Measurements from ENCODE around the gene TAOK1. TPM values are rescaled to one million over a fixed set of nuclear protein-coding genes. Genes with fewer than 3 reads are reported as not detected.

The TAOK1 gene
- total and polyA plus RNA-seq, 4 experiments from 2014 or later = 3.9 to 72.0 (median 37.6) TPM

DNA sequence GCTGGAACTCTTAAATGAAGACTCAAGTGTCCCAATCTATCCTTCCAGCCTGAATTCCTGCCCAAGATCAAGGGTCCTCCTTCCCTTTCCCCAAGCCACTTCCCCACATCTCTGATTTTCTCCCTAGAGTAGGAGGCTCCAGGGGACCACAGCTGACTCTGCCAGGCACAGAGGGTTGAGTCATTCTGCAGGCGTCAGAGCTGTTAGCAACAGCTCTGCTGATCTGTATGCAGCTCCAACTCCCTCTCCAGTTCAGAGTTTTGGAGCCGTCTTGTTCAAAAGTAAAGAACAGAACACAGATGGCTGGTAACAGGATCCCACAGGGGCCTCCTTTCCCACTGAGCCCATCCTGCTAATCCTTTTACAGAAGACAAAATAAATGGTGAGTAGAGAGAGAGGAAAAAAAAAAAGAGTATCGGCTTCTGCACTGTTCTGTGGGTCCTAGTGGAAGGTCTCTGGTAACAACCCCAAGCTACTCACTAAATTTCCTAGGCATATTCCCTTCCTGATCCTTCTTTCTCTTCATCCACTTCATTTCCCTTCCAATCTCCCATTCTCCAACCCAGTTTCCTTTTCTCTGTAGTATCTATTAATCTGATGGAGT lies 13.4 kb upstream of the TAOK1 start:
- ChIA-PET CTCF (ENCODE audit: partially characterized antibody) (interaction anchor here (0.7 to 3.7 kb wide), 3 partner anchors 15 to 215 kb away, joined by 3 to 19 read pairs (median 3); partner anchors contain the start of gene ANKRD13B), POLR2A (ENCODE audit: partially characterized antibody) (interaction anchor here (1.5 kb wide), 1 partner anchor 13 kb away, joined by 4 read pairs; the partner anchor contains the start of gene TAOK1)
- Mint-ChIP-seq H3K4me1 (no peaks in the 10 kb centered on the region), H3K36me3 (no peaks in the 10 kb centered on the region), H3K27me3 (peaks cover 2 to 3% of the 10 kb centered on the region in 2 donors), H3K9me3 (no peaks in the 10 kb centered on the region), H3K27ac (peak overlapping the region in 1 of 7 donors; percentile 7), H3K4me3 (no peak overlapping the region)
- no peaks in the 10 kb centered on the region for H3K27me3 ChIP-seq (ENCODE audit: insufficient read depth, low read length)
- H3K4me3 ChIP-seq (ENCODE audit: low read length in 2 of 2) = no peak overlapping the region
- H3K9me3 ChIP-seq (ENCODE audit: control insufficient read depth in 1 of 2, low read length in 2 of 2) = no peaks in the 10 kb centered on the region
- no peaks in the 10 kb centered on the region for H3K36me3 ChIP-seq (ENCODE audit: insufficient read depth, low read length)
- no peak overlapping the region for H3K27ac ChIP-seq (ENCODE audit: low read depth, low read length)
- DNase-seq = no peak
- intact Hi-C loops (cut with micrococcal nuclease) = loop anchor here (10.0 kb wide), 1 partner anchor 198 kb away; no protein-coding TSS in a partner anchor
- H3K4me1 ChIP-seq (ENCODE audit: insufficient read depth, low read length) = no peaks in the 10 kb centered on the region

DNA sequence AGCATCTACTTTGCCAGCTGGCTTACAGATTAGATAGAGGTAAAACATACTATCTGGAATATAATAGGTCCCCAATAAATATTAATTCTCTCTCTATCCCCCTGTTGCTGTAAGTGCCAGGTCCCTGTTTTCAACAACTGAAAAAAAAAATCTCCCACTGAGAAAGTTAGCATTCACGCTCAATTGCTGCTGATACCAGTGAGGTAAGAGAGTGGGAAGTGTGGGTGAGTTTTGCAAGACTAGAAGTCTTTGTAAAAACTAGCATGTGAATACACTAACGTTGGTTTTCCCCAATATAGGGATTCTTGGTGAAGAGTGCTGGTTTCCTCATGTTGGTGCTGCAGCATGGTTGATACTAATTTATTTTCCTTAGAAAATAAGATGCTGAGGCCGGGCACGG lies 11.7 kb upstream of the TAOK1 start:
- H3K4me3 Mint-ChIP-seq = no peak overlapping the region
- H3K4me1 ChIP-seq (ENCODE audit: insufficient read depth, low read length) = no peaks in the 10 kb centered on the region
- H3K36me3 Mint-ChIP-seq = no peaks in the 10 kb centered on the region
- intact Hi-C loops (cut with micrococcal nuclease) = loop anchor here (10.0 kb wide), 1 partner anchor 196 kb away; no protein-coding TSS in a partner anchor
- H3K4me3 ChIP-seq (ENCODE audit: low read length in 2 of 2) = no peak overlapping the region
- H3K27ac ChIP-seq (ENCODE audit: low read depth, low read length) = no peak overlapping the region
- ChIA-PET POLR2A (ENCODE audit: partially characterized antibody) (no interaction called here), CTCF (ENCODE audit: partially characterized antibody) (interaction anchor here (2.1 kb wide), 1 partner anchor 9 kb away, joined by 10 read pairs; no protein-coding TSS in a partner anchor)
- H3K27ac Mint-ChIP-seq = no peak overlapping the region
- H3K9me3 ChIP-seq (ENCODE audit: control insufficient read depth in 1 of 2, low read length in 2 of 2) = no peaks in the 10 kb centered on the region
- H3K27me3 Mint-ChIP-seq = peaks cover 2 to 3% of the 10 kb centered on the region in 2 donors
- no peaks in the 10 kb centered on the region for H3K27me3 ChIP-seq (ENCODE audit: insufficient read depth, low read length)
- H3K4me1 Mint-ChIP-seq = no peaks in the 10 kb centered on the region
- DNase-seq = no peak
- no peaks in the 10 kb centered on the region for H3K36me3 ChIP-seq (ENCODE audit: insufficient read depth, low read length)
- H3K9me3 Mint-ChIP-seq = no peaks in the 10 kb centered on the region

DNA sequence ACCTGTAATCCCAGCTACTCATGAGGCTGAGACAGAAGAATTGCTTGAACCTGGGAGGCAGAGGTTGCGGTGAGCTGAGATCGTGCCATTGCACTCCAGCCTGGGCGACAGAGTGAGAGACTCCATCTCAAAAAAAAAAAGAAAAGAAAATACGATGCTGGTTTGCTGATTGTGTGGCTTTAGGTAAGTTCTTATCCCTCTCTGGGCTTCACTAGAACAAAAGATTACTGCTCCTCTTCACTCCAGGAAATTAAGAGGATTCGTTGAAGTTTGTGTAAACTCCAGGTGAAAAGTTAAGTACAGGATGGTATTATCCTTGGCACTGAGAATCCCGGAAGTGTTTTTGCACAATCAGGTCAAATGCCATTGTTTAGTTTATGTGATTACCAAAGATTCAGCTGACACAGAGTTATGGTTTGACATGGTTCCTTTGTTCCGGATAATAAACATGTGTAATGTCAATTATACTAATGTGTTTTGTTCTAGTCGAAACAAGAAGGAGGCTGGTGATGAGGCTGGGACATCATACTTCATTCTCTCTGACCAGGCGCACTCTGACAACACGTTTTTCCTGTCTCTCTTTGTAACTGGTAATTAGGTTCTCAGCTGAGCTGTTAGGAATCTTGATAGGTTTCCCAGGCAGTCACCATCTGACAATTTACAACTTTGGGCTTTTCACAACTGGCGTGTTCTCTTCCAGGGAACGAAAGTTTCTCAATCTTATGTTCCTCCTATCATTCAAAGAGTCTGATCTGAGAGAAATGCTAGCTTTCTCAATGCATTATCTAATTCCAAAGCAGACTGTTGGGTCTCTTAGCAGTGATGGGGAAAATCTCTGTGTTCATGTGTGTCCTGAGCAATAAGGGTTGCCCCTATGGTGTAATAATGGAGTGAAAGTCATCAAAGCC lies 10.8 kb upstream of the TAOK1 start:
- Mint-ChIP-seq H3K4me3 (no peak overlapping the region), H3K9me3 (no peaks in the 10 kb centered on the region), H3K36me3 (no peaks in the 10 kb centered on the region), H3K4me1 (no peaks in the 10 kb centered on the region), H3K27ac (no peak overlapping the region), H3K27me3 (peaks cover 2 to 3% of the 10 kb centered on the region in 2 donors)
- ChIA-PET POLR2A (ENCODE audit: partially characterized antibody) (no interaction called here), CTCF (ENCODE audit: partially characterized antibody) (interaction anchor here (2.1 kb wide), 1 partner anchor 10 kb away, joined by 10 read pairs; no protein-coding TSS in a partner anchor)
- Histone ChIP-seq H3K4me3 (ENCODE audit: low read length in 2 of 2) (no peak overlapping the region), H3K36me3 (ENCODE audit: insufficient read depth, low read length) (no peaks in the 10 kb centered on the region), H3K27me3 (ENCODE audit: insufficient read depth, low read length) (no peaks in the 10 kb centered on the region), H3K4me1 (ENCODE audit: insufficient read depth, low read length) (no peaks in the 10 kb centered on the region), H3K9me3 (ENCODE audit: control insufficient read depth in 1 of 2, low read length in 2 of 2) (no peaks in the 10 kb centered on the region), H3K27ac (ENCODE audit: low read depth, low read length) (no peak overlapping the region)
- no peak for DNase-seq
- intact Hi-C loops (cut with micrococcal nuclease) = loop anchor here (10.0 kb wide), 1 partner anchor 195 kb away; no protein-coding TSS in a partner anchor

DNA sequence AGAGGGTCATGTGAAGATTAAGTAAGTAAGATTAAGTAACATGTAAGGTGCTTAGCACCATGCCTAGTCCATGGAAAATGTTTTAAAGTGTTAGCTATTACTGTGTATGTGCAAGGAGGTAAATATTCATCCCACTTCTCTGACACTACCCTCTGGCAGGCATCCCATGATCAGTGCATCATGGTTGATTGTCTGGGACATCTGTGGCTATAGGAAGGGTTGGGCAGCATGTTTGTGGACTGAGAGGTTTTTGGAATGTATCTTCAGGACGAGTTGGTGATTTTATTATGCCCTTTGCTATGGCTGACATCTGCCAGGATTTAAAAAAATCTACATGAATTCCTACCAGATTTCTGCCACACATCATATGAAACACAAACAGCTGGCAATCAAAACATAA lies 6.5 kb upstream of the TAOK1 start:
- intact Hi-C loops (cut with micrococcal nuclease) = no loop called here

DNA sequence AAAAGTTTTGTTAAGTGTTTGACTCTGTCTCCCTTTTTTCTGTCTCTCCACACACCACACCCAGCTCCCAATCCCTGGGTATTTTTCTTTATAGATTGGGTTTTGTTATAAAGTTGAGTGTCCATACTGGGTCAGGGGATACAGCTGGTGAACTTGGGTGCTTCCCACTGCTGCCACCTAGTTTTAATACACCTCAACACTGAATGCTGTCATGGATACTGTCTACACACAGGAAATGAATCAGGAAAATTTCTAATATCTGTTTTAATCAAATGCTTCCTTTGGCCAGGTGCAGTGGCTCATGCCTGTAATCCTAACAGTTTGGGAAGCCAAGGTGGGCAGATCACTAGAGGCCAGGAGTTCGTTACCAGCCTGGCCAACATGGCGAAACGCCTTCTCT lies 5.3 kb upstream of the TAOK1 start:
- H3K4me1 ChIP-seq (ENCODE audit: insufficient read depth, low read length) = peaks cover 9% of the 10 kb centered on the region
- intact Hi-C loops (cut with micrococcal nuclease) = no loop called here
- no peak overlapping the region for H3K27ac Mint-ChIP-seq
- POLR2A ChIA-PET (ENCODE audit: partially characterized antibody) = no interaction called here
- H3K9me3 Mint-ChIP-seq = no peaks in the 10 kb centered on the region
- no peak for DNase-seq
- H3K4me1 Mint-ChIP-seq = peaks cover 3 to 6% (median 5%) of the 10 kb centered on the region in 4 donors
- H3K27me3 ChIP-seq (ENCODE audit: insufficient read depth, low read length) = no peaks in the 10 kb centered on the region
- no peaks in the 10 kb centered on the region for H3K9me3 ChIP-seq (ENCODE audit: control insufficient read depth in 1 of 2, low read length in 2 of 2)
- H3K4me3 ChIP-seq (ENCODE audit: low read length in 2 of 2) = no peak overlapping the region
- CTCF ChIA-PET (ENCODE audit: partially characterized antibody) = interaction anchor here (7.3 kb wide), 1 partner anchor 15 kb away, joined by 55 read pairs; no protein-coding TSS in a partner anchor
- no peak overlapping the region for H3K4me3 Mint-ChIP-seq
- H3K36me3 Mint-ChIP-seq = peaks cover 0 to 2% of the 10 kb centered on the region in 2 donors
- no peaks in the 10 kb centered on the region for H3K27me3 Mint-ChIP-seq
- no peaks in the 10 kb centered on the region for H3K36me3 ChIP-seq (ENCODE audit: insufficient read depth, low read length)
- H3K27ac ChIP-seq (ENCODE audit: low read depth, low read length) = no peak overlapping the region

More for the DNA sequence above, 6.5 kb upstream of the TAOK1 start:
- no peaks in the 10 kb centered on the region for H3K9me3 ChIP-seq (ENCODE audit: control insufficient read depth in 1 of 2, low read length in 2 of 2)
- Mint-ChIP-seq H3K36me3 (no peaks in the 10 kb centered on the region), H3K27me3 (no peaks in the 10 kb centered on the region), H3K4me1 (peaks cover 0 to 2% (median 0%) of the 10 kb centered on the region in 4 donors), H3K27ac (peak overlapping the region in 1 of 7 donors; percentile 75), H3K9me3 (no peaks in the 10 kb centered on the region), H3K4me3 (no peak overlapping the region)
- H3K27ac ChIP-seq (ENCODE audit: low read depth, low read length) = no peak overlapping the region
- CTCF ChIA-PET (ENCODE audit: partially characterized antibody) = interaction anchor here (7.3 kb wide), 1 partner anchor 14 kb away, joined by 55 read pairs; no protein-coding TSS in a partner anchor
- DNase-seq = no peak
- H3K27me3 ChIP-seq (ENCODE audit: insufficient read depth, low read length) = no peaks in the 10 kb centered on the region
- POLR2A ChIA-PET (ENCODE audit: partially characterized antibody) = interaction anchor here (0.6 kb wide), 2 partner anchors 12 to 39 kb away, joined by 3 to 4 read pairs; no protein-coding TSS in a partner anchor
- H3K4me1 ChIP-seq (ENCODE audit: insufficient read depth, low read length) = no peaks in the 10 kb centered on the region
- H3K36me3 ChIP-seq (ENCODE audit: insufficient read depth, low read length) = no peaks in the 10 kb centered on the region
- H3K4me3 ChIP-seq (ENCODE audit: low read length in 2 of 2) = no peak overlapping the region

DNA sequence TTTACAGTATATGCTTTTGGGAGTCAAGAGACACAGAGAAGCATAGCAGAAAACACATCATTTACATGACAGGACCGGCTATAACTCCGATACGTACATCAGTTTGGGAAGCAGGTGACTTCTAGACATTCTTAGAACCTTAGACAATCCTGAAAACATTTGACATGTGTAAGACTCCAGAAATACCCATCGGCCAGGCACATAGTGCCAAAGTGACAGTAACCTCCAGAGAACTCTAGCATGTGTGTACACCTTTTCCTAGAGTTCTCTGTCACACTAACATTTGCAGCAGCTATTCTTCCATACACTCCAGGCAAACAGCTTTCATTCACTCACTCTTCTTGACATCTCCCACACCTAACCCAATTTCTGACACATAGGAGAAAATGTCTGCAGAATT lies 3.4 kb upstream of the TAOK1 start:
- CTCF ChIA-PET (ENCODE audit: partially characterized antibody) = interaction anchor here (7.3 kb wide), 1 partner anchor 17 kb away, joined by 55 read pairs; no protein-coding TSS in a partner anchor

DNA sequence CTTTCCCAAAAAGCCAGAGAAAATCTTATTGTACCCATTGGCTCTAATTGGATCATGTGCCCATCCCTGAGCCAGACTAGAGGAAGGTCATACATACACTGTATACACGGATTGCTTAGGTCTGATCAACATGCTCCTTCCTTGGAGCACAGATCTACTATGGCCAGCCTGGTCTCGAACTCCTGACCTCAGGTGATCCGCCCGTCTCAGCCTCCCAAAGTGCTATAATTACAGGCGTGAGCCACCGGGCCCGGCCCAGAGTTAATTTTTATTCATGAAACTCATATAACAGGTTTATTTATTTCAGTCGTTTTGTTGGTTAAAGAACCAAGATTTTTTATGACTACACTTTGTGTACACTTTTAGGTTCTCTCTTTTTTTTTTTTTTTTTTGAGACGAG lies 1.2 kb upstream of the TAOK1 start:
- H3K27ac Mint-ChIP-seq = peak overlapping the region in 2 of 7 donors; percentile 62 to 94
- no peaks in the 10 kb centered on the region for H3K27me3 Mint-ChIP-seq
- peaks cover 35% of the 10 kb centered on the region for H3K4me1 ChIP-seq (ENCODE audit: insufficient read depth, low read length)
- H3K4me1 Mint-ChIP-seq = peaks cover 26 to 40% (median 32%) of the 10 kb centered on the region in 4 donors
- no peak for DNase-seq
- H3K27ac ChIP-seq (ENCODE audit: low read depth, low read length) = no peak overlapping the region
- CTCF ChIA-PET (ENCODE audit: partially characterized antibody) = no interaction called here
- intact Hi-C loops (cut with micrococcal nuclease) = no loop called here
- H3K36me3 ChIP-seq (ENCODE audit: insufficient read depth, low read length) = no peaks in the 10 kb centered on the region
- POLR2A ChIA-PET (ENCODE audit: partially characterized antibody) = no interaction called here
- H3K36me3 Mint-ChIP-seq = peaks cover 3 to 14% of the 10 kb centered on the region in 2 donors
- H3K9me3 ChIP-seq (ENCODE audit: control insufficient read depth in 1 of 2, low read length in 2 of 2) = no peaks in the 10 kb centered on the region
- H3K9me3 Mint-ChIP-seq = peaks cover 0 to 2% (median 0%) of the 10 kb centered on the region in 8 donors
- H3K4me3 ChIP-seq (ENCODE audit: low read length in 2 of 2) = no peak overlapping the region
- H3K27me3 ChIP-seq (ENCODE audit: insufficient read depth, low read length) = no peaks in the 10 kb centered on the region
- H3K4me3 Mint-ChIP-seq = peak overlapping the region in 4 of 8 donors; percentile 53 to 74 (median 61)

More for the DNA sequence above, 3.4 kb upstream of the TAOK1 start:
- no peaks in the 10 kb centered on the region for H3K36me3 ChIP-seq (ENCODE audit: insufficient read depth, low read length)
- no peak overlapping the region for H3K27ac ChIP-seq (ENCODE audit: low read depth, low read length)
- no peak overlapping the region for H3K27ac Mint-ChIP-seq
- H3K36me3 Mint-ChIP-seq = peaks cover 3 to 12% of the 10 kb centered on the region in 2 donors
- H3K4me1 ChIP-seq (ENCODE audit: insufficient read depth, low read length) = peaks cover 15% of the 10 kb centered on the region
- H3K27me3 ChIP-seq (ENCODE audit: insufficient read depth, low read length) = no peaks in the 10 kb centered on the region
- no peak overlapping the region for H3K4me3 Mint-ChIP-seq
- intact Hi-C loops (cut with micrococcal nuclease) = no loop called here
- H3K9me3 ChIP-seq (ENCODE audit: control insufficient read depth in 1 of 2, low read length in 2 of 2) = no peaks in the 10 kb centered on the region
- H3K27me3 Mint-ChIP-seq = no peaks in the 10 kb centered on the region
- H3K4me1 Mint-ChIP-seq = peaks cover 10 to 18% (median 13%) of the 10 kb centered on the region in 4 donors
- no peak for DNase-seq
- H3K4me3 ChIP-seq (ENCODE audit: low read length in 2 of 2) = no peak overlapping the region
- peaks cover 0 to 2% (median 0%) of the 10 kb centered on the region in 8 donors for H3K9me3 Mint-ChIP-seq
- POLR2A ChIA-PET (ENCODE audit: partially characterized antibody) = no interaction called here

Data from CD4-positive, alpha-beta memory T cell (primary cell).